Amygdala (tissue), 56 donors: Measurements from ENCODE around the gene SEZ6L.

Experiments used
- DNase-seq, 56 donors: peaks; one replicate each; lab custom pipeline; 2025; lab: John Stamatoyannopoulos, UW

The SEZ6L gene

GRCh38 chr22:26172389-26172990, 3.2 kb downstream of the SEZ6L start:
- peak in 14 of 56 donors; percentile 2 to 38 (median 14) for DNase-seq

- DNase-seq = peak in 23 of 56 donors; percentile 6 to 58 (median 23)
Measured at GRCh38 chr22:26174280-26174679, 5.0 kb downstream of the SEZ6L start.

- DNase-seq = no peak
Measured at GRCh38 chr22:26182723-26183122, 13.5 kb downstream of the SEZ6L start.

GRCh38 chr22:26185190-26185589, 15.9 kb downstream of the SEZ6L start:
- no peak for DNase-seq

GRCh38 chr22:26188341-26188740, 19.1 kb downstream of the SEZ6L start:
- no peak for DNase-seq

- DNase-seq = no peak
Measured at GRCh38 chr22:26194313-26194712, 25.1 kb downstream of the SEZ6L start.

- no peak for DNase-seq
Measured at GRCh38 chr22:26194877-26195276, 25.6 kb downstream of the SEZ6L start.

GRCh38 chr22:26196657-26197056, 27.4 kb downstream of the SEZ6L start:
- no peak for DNase-seq

- DNase-seq = peak in 1 of 56 donors; percentile 10
Measured at GRCh38 chr22:26197425-26197824, 28.2 kb downstream of the SEZ6L start.

- DNase-seq = no peak
Measured at GRCh38 chr22:26199665-26200064, 30.4 kb downstream of the SEZ6L start.

- no peak for DNase-seq
Measured at GRCh38 chr22:26202280-26202924, 33.1 kb downstream of the SEZ6L start.

- DNase-seq = no peak
Measured at GRCh38 chr22:26205494-26205893, 36.2 kb downstream of the SEZ6L start.

GRCh38 chr22:26210334-26210733, 41.1 kb downstream of the SEZ6L start:
- peak in 2 of 56 donors; percentile 4 to 5 for DNase-seq

GRCh38 chr22:26213826-26214225, 44.6 kb downstream of the SEZ6L start:
- DNase-seq = no peak

GRCh38 chr22:26214466-26214865, 45.2 kb downstream of the SEZ6L start:
- peak in 2 of 56 donors; percentile 16 to 25 for DNase-seq

- DNase-seq = no peak
Measured at GRCh38 chr22:26215736-26216135, 46.5 kb downstream of the SEZ6L start.

- DNase-seq = no peak
Measured at GRCh38 chr22:26225207-26225606, 55.9 kb downstream of the SEZ6L start.

GRCh38 chr22:26226538-26227297, 57.5 kb downstream of the SEZ6L start:
- no peak for DNase-seq

GRCh38 chr22:26229910-26230309, 60.6 kb downstream of the SEZ6L start:
- DNase-seq = peak in 1 of 56 donors; percentile 4

- no peak for DNase-seq
Measured at GRCh38 chr22:26234296-26234695, 65.0 kb downstream of the SEZ6L start.

- DNase-seq = no peak
Measured at GRCh38 chr22:26235792-26236487, 66.7 kb downstream of the SEZ6L start.
